ENCODE data around the gene NOTCH2NLA. TPM values are rescaled to one million over a fixed set of nuclear protein-coding genes. Genes with fewer than 3 reads are reported as not detected.
"Not testable (repeated sequence)": the region's sequence is repeated elsewhere in the genome, so short reads cannot be mapped to it uniquely, and the experiment has no call there.

Gene NOTCH2NLA
- total and polyA plus RNA-seq, 10 donors: 13.3 to 114 (median 74.6) TPM

- DNase-seq; H3K4me3 ChIP-seq; H3K9me3 ChIP-seq; H3K36me3 ChIP-seq; H3K27me3 ChIP-seq (replicated peaks in 1 of 7); intact Hi-C loops (cut with DNase I; ENCODE audit: low total_unique reads); H3K27ac ChIP-seq; H3K4me1 ChIP-seq: not testable (repeated sequence)
- WGBS, 5 donors: no CpG with 5 or more reads among the region's 8 CpGs
These were observed 31.3 kb upstream of the NOTCH2NLA start for GRCh38 chr1:146260006-146260730.

DNA sequence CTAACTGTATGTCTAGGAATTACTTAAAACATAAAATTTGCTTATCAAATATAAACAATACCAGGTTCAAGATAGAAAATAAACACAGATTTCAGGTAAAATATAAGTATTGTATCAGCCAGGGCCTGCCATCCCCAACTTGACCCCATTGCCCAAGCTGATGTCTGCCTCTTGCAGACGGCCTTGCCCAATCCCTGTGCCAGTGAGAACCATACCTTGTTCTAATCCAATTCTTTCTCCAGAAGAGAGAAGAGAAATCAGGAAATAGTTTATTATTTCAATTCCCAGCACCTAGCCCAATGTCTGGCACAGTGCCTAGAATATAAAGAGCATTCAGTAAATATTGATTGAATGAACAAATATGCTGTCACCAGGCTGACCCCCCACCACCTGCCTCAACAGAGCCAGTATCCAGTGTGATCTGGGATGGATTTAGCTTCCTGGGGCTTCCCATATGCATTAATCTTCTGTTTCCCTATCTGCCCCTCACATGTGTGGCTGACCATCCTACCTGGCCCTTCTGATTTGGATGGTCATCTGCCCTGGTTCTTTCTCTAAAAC is 29.3 kb upstream of the NOTCH2NLA start:
- H3K36me3 ChIP-seq; H3K4me3 ChIP-seq; H3K27me3 ChIP-seq (replicated peaks in 1 of 7); intact Hi-C loops (cut with DNase I; ENCODE audit: low total_unique reads); DNase-seq; H3K4me1 ChIP-seq; H3K9me3 ChIP-seq; H3K27ac ChIP-seq: not testable (repeated sequence)
- no CpG with 5 or more reads among the region's 1 CpG for WGBS, 5 donors

- H3K27ac ChIP-seq; H3K27me3 ChIP-seq (replicated peaks in 1 of 7); H3K4me3 ChIP-seq; H3K9me3 ChIP-seq; H3K36me3 ChIP-seq; H3K4me1 ChIP-seq; intact Hi-C loops (cut with DNase I; ENCODE audit: low total_unique reads): not testable (repeated sequence)
- DNase-seq: peak; percentile 35
- WGBS, 5 donors: 37 to 83% (median 43%) methylated on average over 1 of the region's 4 CpGs; no CpG with 5 or more reads in 2 of the 5 donors
These were observed 25.9 kb upstream of the NOTCH2NLA start for GRCh38 chr1:146254569-146255197.

GRCh38 chr1:146253249-146253855 is 24.5 kb upstream of the NOTCH2NLA start:
- H3K27me3 ChIP-seq (replicated peaks in 1 of 7): not testable (repeated sequence)
- WGBS, 5 donors: 17% methylated on average over 1 of the region's 4 CpGs; no CpG with 5 or more reads in 4 of the 5 donors

DNA sequence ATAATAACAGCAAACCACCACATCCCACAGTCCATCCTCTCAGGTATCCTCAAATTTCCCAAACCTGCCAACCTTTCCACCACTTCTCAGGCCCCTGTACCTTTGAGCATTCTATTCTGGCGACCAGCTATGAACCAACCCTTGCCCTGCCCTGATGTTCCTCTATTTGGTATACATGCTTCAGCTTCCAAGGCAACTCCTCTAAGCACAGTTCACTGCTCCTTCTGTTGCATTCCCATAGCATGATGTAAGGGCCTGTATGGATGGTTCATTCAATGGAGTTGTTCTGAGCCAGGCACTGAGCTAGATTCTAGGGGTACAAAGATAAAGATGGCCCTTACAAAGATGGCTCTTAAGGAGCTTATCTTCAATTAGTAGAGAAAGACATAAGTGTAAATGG is 22.7 kb upstream of the NOTCH2NLA start:
- H3K27ac ChIP-seq; H3K36me3 ChIP-seq; H3K27me3 ChIP-seq (replicated peaks in 1 of 7); H3K4me1 ChIP-seq; DNase-seq; H3K9me3 ChIP-seq; H3K4me3 ChIP-seq; intact Hi-C loops (cut with DNase I; ENCODE audit: low total_unique reads): not testable (repeated sequence)
- WGBS, 5 donors: no CpG with 5 or more reads among the region's 1 CpG

More at GRCh38 chr1:146253249-146253855, 24.5 kb upstream of the NOTCH2NLA start:
- H3K4me1 ChIP-seq; H3K36me3 ChIP-seq; H3K4me3 ChIP-seq; H3K27ac ChIP-seq; H3K9me3 ChIP-seq; intact Hi-C loops (cut with DNase I; ENCODE audit: low total_unique reads); DNase-seq: not testable (repeated sequence)

GRCh38 chr1:146248643-146249042 is 19.8 kb upstream of the NOTCH2NLA start:
- H3K4me3 ChIP-seq; intact Hi-C loops (cut with DNase I; ENCODE audit: low total_unique reads); H3K36me3 ChIP-seq; DNase-seq; H3K9me3 ChIP-seq; H3K27me3 ChIP-seq (replicated peaks in 1 of 7); H3K27ac ChIP-seq; H3K4me1 ChIP-seq: not testable (repeated sequence)
- no CpG with 5 or more reads among the region's 4 CpGs for WGBS, 5 donors

- H3K4me3 ChIP-seq; H3K27ac ChIP-seq; DNase-seq; H3K27me3 ChIP-seq (replicated peaks in 1 of 7); intact Hi-C loops (cut with DNase I; ENCODE audit: low total_unique reads); H3K9me3 ChIP-seq; H3K4me1 ChIP-seq; H3K36me3 ChIP-seq: not testable (repeated sequence)
- WGBS, 5 donors: no CpG with 5 or more reads among the region's 2 CpGs
These were observed 7.8 kb upstream of the NOTCH2NLA start for GRCh38 chr1:146236626-146237025.

DNA sequence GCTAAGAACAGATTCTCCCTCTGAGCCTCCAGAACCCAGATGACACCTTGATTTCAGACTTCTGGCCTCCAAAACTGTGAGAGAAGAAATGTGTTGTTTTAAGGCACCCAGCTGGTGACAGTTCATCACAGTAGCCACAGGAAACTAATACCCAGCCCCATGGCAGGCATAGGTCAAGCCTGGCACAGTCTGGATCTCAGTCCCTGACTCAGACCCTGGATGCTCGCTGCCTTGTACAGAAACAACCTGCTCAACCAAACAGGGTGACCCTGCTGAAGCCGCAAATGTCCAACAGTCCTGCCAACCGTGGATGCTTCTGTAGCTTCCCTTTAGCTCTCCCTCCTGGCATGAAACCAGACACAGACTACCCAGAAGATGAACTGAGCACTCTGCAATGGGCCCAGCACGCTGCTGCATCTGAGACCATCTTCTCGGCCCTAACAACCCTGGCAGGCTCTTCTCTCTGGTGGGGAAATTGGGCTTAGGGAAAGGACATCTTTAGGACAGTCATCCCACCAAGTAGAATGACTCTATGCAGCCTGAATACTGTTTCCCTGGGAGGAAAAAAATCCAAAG is 7.3 kb upstream of the NOTCH2NLA start:
- H3K27me3 ChIP-seq (replicated peaks in 1 of 7); H3K27ac ChIP-seq; H3K9me3 ChIP-seq; H3K4me1 ChIP-seq; DNase-seq; H3K36me3 ChIP-seq; H3K4me3 ChIP-seq; intact Hi-C loops (cut with DNase I; ENCODE audit: low total_unique reads): not testable (repeated sequence)
- WGBS, 5 donors: no CpG with 5 or more reads among the region's 5 CpGs
